Activated naive CD4-positive, alpha-beta T cell treated with anti-CD3 and anti-CD28 coated beads for 36 hours (primary cell): Measurements from ENCODE around the gene GALNT3. TPM values are rescaled to one million over a fixed set of nuclear protein-coding genes. Genes with fewer than 3 reads are reported as not detected.

Experiments used
- CTCF ChIA-PET: fragments of 350-600 bp; sonication (Branson Sonifier 250); formaldehyde crosslinking; loops from one replicate; lab custom pipeline; 2021; ENCODE audit warnings: antibody characterized with exemption; lab: Charles Lee
- DNase-seq: peaks from one replicate; pipeline ENCODE4 v3.0.0-alpha.2; 2020
- H3K27ac Mint-ChIP-seq: one replicate; pipeline ENCODE4 v1.8.0; 2021; ENCODE audit warnings: mild to moderate bottlenecking, mixed read lengths
- H3K27me3 Mint-ChIP-seq: one replicate; pipeline ENCODE4 v1.8.0; 2021; ENCODE audit warnings: low read depth, mixed read lengths
- H3K36me3 Mint-ChIP-seq: one replicate; pipeline ENCODE4 v1.8.0; 2021; ENCODE audit warnings: low read depth, mixed read lengths
- H3K4me1 Mint-ChIP-seq: one replicate; pipeline ENCODE4 v1.8.0; 2021; ENCODE audit warnings: low read depth, mixed read lengths
- H3K4me3 Mint-ChIP-seq: one replicate; pipeline ENCODE4 v1.8.0; 2021; ENCODE audit warnings: mild to moderate bottlenecking, moderate library complexity, mixed read lengths
- H3K9me3 Mint-ChIP-seq: one replicate; pipeline ENCODE4 v1.8.0; 2021; ENCODE audit warnings: mixed read lengths
- intact Hi-C: fragments of 100-400 bp; cut with micrococcal nuclease; formaldehyde crosslinking; loops from one replicate; pipeline ENCODE4 v1.15.1; 2023
- total RNA-seq, 2 experiments: library from RNA; stranded (reverse); gene quantifications; one replicate each; pipeline ENCODE4 v1.2.3, GENCODE V29; 2021

GALNT3 gene
- total RNA-seq, 2 experiments from 2014 or later, result 1.5 to 2.1 TPM

- Mint-ChIP-seq H3K27ac (no peak overlapping the region), H3K9me3 (no peaks in the 10 kb centered on the region), H3K36me3 (no peaks in the 10 kb centered on the region), H3K27me3 (no peaks in the 10 kb centered on the region), H3K4me3 (no peak overlapping the region), H3K4me1 (no peaks in the 10 kb centered on the region)
- CTCF ChIA-PET, result no interaction called here
- DNase-seq, result no peak
- intact Hi-C loops, result no loop called here
Observed at GRCh38 chr2:165815299-165816141, 21.5 kb upstream of the GALNT3 start.

GRCh38 chr2:165814473-165814872 is 20.4 kb upstream of the GALNT3 start:
- CTCF ChIA-PET, result no interaction called here
- Mint-ChIP-seq H3K27me3 (no peaks in the 10 kb centered on the region), H3K36me3 (no peaks in the 10 kb centered on the region), H3K4me1 (no peaks in the 10 kb centered on the region), H3K4me3 (no peak overlapping the region), H3K9me3 (no peaks in the 10 kb centered on the region), H3K27ac (no peak overlapping the region)
- no peak for DNase-seq
- intact Hi-C loops, result no loop called here

DNA sequence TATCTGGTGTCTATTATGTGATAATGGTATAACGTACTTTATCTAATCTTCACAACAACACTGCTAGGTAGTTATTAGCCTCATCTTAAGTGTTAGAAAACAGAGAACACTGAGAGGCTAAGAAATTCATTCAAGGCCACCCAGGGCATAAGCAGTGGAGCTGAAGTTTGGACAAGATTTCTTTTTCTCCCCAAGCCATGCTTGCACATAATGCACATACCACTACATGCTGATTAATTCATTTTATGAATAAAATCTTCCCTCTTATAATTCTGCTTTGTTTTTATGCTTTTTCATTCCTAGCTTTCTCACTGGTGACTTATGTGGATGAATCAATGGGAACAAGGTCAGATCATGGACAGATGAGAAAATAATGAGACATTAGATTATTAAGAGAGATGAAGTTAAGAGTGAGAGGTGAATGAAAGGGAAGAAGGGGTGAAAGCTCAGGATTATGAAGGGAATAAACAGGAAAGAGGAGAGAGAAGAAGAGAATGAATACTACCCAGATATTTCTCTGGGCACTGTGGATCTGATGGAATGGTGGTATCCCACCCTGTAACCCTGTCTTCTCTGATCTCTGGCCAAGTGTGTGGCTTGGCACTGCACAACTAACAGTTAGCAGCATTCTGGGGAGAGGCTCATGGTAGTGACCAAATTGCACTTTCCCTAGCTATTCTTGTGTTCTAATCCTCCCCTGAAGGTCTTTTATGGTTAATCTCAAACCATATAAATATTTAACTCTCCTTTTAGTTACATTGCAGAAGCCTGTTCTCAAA is 17.7 kb upstream of the GALNT3 start:
- Mint-ChIP-seq H3K9me3 (no peaks in the 10 kb centered on the region), H3K4me3 (no peak overlapping the region), H3K4me1 (no peaks in the 10 kb centered on the region), H3K36me3 (no peaks in the 10 kb centered on the region), H3K27ac (no peak overlapping the region), H3K27me3 (no peaks in the 10 kb centered on the region)
- DNase-seq, result no peak
- intact Hi-C loops, result no loop called here
- CTCF ChIA-PET, result no interaction called here

- no peak overlapping the region for H3K4me3 Mint-ChIP-seq
- no peak for DNase-seq
- H3K27me3 Mint-ChIP-seq, result no peaks in the 10 kb centered on the region
- no peaks in the 10 kb centered on the region for H3K9me3 Mint-ChIP-seq
- intact Hi-C loops, result no loop called here
- no peak overlapping the region for H3K27ac Mint-ChIP-seq
- CTCF ChIA-PET, result no interaction called here
- no peaks in the 10 kb centered on the region for H3K4me1 Mint-ChIP-seq
- H3K36me3 Mint-ChIP-seq, result no peaks in the 10 kb centered on the region
Observed at GRCh38 chr2:165810418-165810817, 16.4 kb upstream of the GALNT3 start.

- Mint-ChIP-seq H3K27ac (no peak overlapping the region), H3K27me3 (peaks cover 5% of the 10 kb centered on the region), H3K36me3 (peaks cover 2% of the 10 kb centered on the region), H3K4me3 (no peak overlapping the region), H3K9me3 (no peaks in the 10 kb centered on the region), H3K4me1 (no peaks in the 10 kb centered on the region)
- intact Hi-C loops, result no loop called here
- DNase-seq, result no peak
- CTCF ChIA-PET, result no interaction called here
Observed at GRCh38 chr2:165804719-165805118, 10.7 kb upstream of the GALNT3 start.

DNA sequence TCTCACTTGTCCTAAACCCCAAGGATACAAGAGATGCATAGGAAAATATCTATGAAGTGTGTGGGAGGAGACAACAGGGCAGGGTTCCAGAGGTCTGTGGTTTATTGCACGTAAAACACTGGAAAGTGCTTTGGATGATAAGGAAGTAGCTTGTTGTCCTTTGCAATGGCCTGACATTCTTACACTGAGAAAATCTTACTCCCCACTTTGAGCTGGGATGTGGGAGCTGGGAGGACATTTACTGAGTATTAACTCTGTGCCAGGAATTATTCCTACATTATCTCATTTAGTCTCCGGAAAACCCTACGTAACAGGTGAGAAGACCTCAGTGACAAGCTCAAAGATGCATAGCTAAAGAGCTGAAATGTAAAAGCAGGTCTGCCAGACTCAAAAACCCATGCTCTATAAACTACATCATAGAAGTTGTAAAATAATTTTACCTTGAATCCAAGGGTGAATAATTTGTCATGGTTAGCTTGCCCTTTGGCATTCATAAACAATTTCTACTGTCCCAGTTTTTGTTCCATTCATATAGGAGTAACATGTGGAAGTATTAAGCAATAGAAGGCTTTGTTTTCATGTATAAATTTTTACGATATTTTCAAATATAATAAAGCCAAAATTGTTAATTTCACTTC is 9.2 kb upstream of the GALNT3 start:
- Mint-ChIP-seq H3K27ac (no peak overlapping the region), H3K9me3 (no peaks in the 10 kb centered on the region), H3K4me1 (no peaks in the 10 kb centered on the region), H3K4me3 (no peak overlapping the region), H3K27me3 (peaks cover 10% of the 10 kb centered on the region), H3K36me3 (peaks cover 2% of the 10 kb centered on the region)
- intact Hi-C loops, result no loop called here
- CTCF ChIA-PET, result interaction anchor here (1.1 kb wide), 2 partner anchors 8 to 10 kb away, joined by 3 to 4 read pairs; no protein-coding TSS in a partner anchor
- no peak for DNase-seq

DNA sequence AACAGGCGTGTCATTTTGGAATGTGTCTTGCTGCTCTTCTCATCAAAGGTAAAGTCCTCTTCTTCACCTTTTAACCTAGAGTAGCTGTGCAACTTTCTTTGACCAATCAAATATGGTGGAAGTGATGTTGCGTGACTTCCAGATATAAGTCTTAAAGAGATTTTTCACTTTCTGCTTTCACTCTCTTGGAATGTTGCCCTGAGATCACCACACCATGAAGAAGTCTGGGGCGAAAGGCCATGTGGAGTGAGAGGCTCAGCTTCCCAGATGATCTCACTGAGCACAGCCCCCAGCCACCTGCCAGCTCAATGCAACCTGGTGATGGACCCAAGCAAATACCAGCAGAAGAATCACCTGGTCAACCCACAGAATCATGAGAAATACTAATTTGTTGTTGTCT is 7.1 kb upstream of the GALNT3 start:
- CTCF ChIA-PET, result no interaction called here
- intact Hi-C loops, result no loop called here
- no peaks in the 10 kb centered on the region for H3K9me3 Mint-ChIP-seq

DNA sequence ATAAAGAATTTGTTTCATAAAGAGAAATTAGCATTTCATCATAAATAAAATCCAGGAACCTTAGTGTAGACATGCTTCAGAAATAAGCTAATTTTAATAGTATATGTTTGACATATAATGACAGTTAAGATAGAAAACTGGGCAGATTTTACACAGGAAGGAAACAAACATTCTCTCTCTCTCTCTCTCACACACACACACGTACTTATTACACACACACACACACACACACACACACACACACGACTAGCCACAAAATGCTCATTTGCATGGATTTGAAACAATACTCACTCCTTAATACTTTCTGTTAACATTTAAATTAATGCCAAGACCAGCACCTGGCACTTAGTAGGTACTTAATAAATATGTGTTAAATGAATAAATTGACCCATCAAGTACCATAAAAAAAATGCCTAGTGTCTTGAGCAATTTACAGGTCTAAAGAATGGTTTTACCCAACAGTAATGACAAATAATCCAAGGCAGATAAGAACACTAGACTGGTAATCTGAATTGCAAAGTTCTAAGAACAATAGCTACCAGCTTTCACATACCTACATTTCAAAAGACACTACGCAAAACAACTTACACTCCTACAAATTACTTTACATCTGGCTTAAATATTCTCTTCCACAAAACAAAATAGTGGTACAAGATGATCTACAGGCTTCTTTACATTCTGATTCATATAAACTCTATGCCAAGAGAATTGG is 2.9 kb upstream of the GALNT3 start:
- no peak overlapping the region for H3K27ac Mint-ChIP-seq
- CTCF ChIA-PET, result no interaction called here
- no peak for DNase-seq
- H3K9me3 Mint-ChIP-seq, result no peaks in the 10 kb centered on the region
- peaks cover 15% of the 10 kb centered on the region for H3K4me1 Mint-ChIP-seq
- H3K4me3 Mint-ChIP-seq, result no peak overlapping the region
- peaks cover 2% of the 10 kb centered on the region for H3K36me3 Mint-ChIP-seq
- H3K27me3 Mint-ChIP-seq, result peaks cover 35% of the 10 kb centered on the region
- intact Hi-C loops, result loop anchor here (10.0 kb wide), 2 partner anchors 502 to 802 kb away; no protein-coding TSS in a partner anchor

More for the DNA sequence above, 7.1 kb upstream of the GALNT3 start:
- DNase-seq, result no peak
- peaks cover 2% of the 10 kb centered on the region for H3K36me3 Mint-ChIP-seq
- H3K4me3 Mint-ChIP-seq, result no peak overlapping the region
- H3K27me3 Mint-ChIP-seq, result peaks cover 14% of the 10 kb centered on the region
- no peak overlapping the region for H3K27ac Mint-ChIP-seq
- no peaks in the 10 kb centered on the region for H3K4me1 Mint-ChIP-seq

GRCh38 chr2:165796129-165796528 is 2.1 kb upstream of the GALNT3 start:
- H3K9me3 Mint-ChIP-seq, result no peaks in the 10 kb centered on the region
- intact Hi-C loops, result loop anchor here (10.0 kb wide), 2 partner anchors 501 to 801 kb away; no protein-coding TSS in a partner anchor
- CTCF ChIA-PET, result no interaction called here
- no peak overlapping the region for H3K4me3 Mint-ChIP-seq
- DNase-seq, result no peak
- H3K27me3 Mint-ChIP-seq, result peaks cover 37% of the 10 kb centered on the region
- H3K4me1 Mint-ChIP-seq, result peaks cover 15% of the 10 kb centered on the region
- no peaks in the 10 kb centered on the region for H3K36me3 Mint-ChIP-seq
- no peak overlapping the region for H3K27ac Mint-ChIP-seq

DNA sequence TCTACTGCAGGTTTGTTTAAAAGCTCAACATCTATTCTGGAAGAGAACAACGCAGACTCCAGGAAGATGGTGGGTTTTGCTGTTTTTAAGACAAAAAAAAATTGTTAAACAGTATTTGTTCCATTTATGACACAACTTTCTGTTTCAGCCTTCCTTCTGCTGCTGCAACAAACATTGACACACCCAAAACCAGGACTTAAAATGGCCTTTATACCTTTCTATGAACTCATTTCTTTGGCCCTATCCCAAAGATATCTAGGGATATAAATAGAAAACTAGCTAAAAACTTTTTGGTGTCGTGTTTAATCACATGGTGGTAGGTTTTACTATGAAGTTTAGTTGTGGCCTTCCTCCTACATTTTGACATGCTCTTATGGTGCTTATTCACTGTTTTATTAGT is 964 bp upstream of the GALNT3 start:
- no peaks in the 10 kb centered on the region for H3K9me3 Mint-ChIP-seq
- no peak overlapping the region for H3K27ac Mint-ChIP-seq
- H3K4me3 Mint-ChIP-seq, result peak overlapping the region; percentile 82
- CTCF ChIA-PET, result interaction anchor here (1.2 to 1.7 kb wide), 2 partner anchors 8 to 11 kb away, joined by 3 to 4 read pairs; no protein-coding TSS in a partner anchor
- peaks cover 36% of the 10 kb centered on the region for H3K27me3 Mint-ChIP-seq
- peaks cover 15% of the 10 kb centered on the region for H3K4me1 Mint-ChIP-seq
- intact Hi-C loops, result loop anchor here (10.0 kb wide), 2 partner anchors 500 to 800 kb away; no protein-coding TSS in a partner anchor
- no peaks in the 10 kb centered on the region for H3K36me3 Mint-ChIP-seq
- DNase-seq, result no peak

DNA sequence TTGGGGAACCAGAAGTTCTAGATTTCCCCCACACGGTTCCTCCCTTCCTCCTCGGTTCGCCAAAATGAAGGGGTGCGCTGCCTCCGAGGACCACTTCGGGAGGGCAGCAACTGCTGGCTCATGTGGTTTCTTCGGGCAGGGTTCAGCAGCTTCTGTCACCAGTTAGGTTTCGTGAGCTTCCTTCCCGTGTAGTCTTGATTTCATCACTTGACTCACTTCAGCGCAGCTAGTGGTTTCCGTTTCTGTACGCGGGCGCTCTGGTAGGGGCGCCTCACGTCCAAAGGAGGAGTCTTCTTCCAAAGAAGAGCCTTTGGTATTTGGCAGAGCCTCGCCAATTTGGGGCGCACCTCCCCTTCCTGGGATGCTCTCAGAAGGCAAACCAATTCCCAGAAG is 485 bp upstream of the GALNT3 start:
- H3K4me3 Mint-ChIP-seq, result peak overlapping the region; percentile 82
- intact Hi-C loops, result loop anchor here (1.0 to 10.0 kb wide), 5 partner anchors 80 to 800 kb away; partner anchors contain the start of gene TTC21B

More for the DNA sequence above, 485 bp upstream of the GALNT3 start:
- H3K27me3 Mint-ChIP-seq, result peaks cover 32% of the 10 kb centered on the region
- peak overlapping the region; percentile 78 for H3K27ac Mint-ChIP-seq
- peaks cover 15% of the 10 kb centered on the region for H3K4me1 Mint-ChIP-seq
- H3K9me3 Mint-ChIP-seq, result no peaks in the 10 kb centered on the region
- peak; percentile 78 for DNase-seq
- CTCF ChIA-PET, result interaction anchor here (0.6 to 1.7 kb wide), 4 partner anchors 9 to 19 kb away, joined by 3 to 4 read pairs (median 3); no protein-coding TSS in a partner anchor
- no peaks in the 10 kb centered on the region for H3K36me3 Mint-ChIP-seq
